GM12873 (cell line): ENCODE results near the gene KIAA0319L.

Source experiments
- TF ChIP-seq, protein P1 (sequence below): IDR thresholded peaks from 2 replicates; pipeline ENCODE4 v1.5.1; 2012; ENCODE audit warnings: low read depth, mild to moderate bottlenecking, moderate library complexity, low read length, control low read depth; ENCODE audit not compliant: insufficient read depth; ENCODE audit errors: missing control alignments

KIAA0319L gene

DNA sequence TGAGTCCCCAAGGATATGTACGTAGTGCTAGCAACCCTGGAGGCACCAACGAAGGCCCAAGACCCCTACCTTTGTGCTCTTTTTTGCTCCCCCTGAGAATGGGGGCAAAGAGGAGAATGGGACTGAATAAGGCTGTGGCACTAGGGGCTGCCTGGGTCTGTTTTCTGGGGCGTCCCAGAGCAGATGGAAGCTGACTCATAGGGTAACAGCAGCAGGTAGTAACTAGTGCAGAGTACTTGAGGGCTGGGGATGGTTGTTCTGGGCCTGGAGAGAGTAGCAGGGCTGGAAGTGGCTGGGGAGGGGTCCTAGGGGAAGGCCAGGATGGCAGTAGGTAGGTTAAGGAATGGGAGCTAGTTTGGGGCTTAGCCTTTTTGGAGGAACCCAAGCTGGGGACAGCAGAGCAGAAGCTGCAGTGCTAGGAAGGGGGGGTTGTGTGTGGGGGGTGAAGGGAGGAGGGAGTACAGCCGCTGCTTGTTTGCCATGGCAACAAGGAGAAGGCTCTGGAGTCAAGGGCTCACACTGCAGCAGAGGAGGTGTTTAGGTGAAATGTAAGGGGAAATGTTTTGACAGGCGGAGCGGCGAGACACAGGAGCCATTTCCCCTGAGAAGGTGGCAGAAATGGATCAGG is 2.2 kb upstream of the KIAA0319L start:
- TF ChIP-seq, protein P1, sequence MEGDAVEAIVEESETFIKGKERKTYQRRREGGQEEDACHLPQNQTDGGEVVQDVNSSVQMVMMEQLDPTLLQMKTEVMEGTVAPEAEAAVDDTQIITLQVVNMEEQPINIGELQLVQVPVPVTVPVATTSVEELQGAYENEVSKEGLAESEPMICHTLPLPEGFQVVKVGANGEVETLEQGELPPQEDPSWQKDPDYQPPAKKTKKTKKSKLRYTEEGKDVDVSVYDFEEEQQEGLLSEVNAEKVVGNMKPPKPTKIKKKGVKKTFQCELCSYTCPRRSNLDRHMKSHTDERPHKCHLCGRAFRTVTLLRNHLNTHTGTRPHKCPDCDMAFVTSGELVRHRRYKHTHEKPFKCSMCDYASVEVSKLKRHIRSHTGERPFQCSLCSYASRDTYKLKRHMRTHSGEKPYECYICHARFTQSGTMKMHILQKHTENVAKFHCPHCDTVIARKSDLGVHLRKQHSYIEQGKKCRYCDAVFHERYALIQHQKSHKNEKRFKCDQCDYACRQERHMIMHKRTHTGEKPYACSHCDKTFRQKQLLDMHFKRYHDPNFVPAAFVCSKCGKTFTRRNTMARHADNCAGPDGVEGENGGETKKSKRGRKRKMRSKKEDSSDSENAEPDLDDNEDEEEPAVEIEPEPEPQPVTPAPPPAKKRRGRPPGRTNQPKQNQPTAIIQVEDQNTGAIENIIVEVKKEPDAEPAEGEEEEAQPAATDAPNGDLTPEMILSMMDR: no peak

DNA sequence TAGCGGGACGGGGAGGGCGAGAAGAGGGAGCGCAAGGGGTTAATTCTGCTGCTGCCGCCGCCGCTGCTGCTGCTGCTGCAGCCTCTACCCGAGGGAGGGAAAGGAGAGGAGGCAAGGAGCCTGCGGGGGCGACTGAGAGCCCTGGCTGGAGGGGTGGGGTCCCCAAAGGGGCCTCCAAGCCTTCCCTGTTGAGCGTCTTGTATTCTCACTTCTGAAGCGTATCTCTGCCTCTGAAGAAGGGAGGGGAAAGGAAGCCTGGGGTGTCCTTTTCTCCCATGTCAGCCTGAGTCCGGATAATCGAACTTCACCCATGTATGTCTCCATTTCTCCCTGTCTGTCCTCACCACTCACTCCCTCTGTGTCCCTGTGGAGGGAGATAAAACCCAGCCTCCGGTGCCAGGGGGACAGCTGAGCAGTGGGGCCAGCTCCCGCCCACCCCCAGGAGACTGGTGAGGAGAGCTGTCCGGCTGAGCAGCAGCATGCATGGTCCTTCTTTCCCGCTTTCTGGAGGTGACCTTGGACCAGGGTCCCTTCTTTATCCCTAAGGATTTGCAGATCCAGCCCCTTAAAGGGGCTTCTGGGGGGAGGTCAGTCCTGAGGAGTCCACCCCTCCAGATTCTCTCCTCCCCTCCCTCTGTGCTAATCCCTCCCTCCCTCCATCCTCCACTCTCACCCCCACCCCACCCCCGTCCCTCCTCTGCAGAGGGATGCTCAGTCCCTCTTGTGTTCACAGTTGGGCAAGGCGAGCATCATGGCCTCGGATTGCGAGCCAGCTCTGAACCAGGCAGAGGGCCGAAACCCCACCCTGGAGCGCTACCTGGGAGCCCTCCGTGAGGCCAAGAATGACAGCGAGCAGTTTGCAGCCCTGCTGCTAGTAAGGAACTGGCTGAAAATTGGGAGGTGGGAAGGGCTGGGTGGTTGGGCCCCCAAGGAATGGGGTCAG is 1.4 kb upstream of the KIAA0319L start:
- TF ChIP-seq, protein P1: peak; percentile 3

DNA sequence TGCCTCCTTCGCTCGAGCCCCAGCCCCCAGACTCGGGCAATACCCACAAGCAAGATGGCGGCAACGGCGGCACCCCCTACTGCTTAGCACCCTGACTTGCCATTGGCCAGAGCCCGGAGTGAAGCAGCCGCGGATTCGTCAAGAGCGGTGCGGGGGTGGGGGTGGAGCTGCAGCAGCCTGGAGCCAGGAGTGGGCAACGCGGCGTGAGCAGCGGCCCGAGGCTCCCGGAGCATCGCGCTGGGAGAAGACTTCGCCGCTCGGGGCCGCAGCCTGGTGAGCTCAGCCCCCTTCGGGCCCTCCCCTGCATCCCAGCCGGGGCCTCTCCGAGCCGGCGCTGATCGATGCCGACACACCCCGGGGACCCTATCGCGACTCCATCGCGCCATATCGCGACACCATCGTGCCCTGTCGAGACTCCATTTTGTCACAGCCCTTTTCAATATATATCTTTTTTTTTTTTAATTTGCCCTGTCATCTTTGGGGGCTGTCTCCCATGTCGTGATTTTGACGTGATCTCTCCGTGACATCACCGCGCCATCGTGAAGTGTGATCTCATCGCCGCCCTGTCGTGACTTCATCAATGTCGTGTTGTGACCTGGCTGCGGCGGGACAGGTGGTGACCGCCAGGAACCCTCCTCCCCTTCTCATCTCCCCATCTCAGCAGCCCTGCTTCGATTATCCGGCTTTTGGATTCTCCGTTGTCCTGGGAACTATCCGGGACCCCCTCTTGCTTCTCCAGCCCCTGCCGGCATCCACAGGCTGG is 589 bp upstream of the KIAA0319L start, which contains the start of gene NCDN:
Gene NCDN, plus strand, starts transcription at position 189 of the 763 bp plus-strand sequence. Its CDS starts 392 bp downstream, at position 581.
- TF ChIP-seq, protein P1: no peak

DNA sequence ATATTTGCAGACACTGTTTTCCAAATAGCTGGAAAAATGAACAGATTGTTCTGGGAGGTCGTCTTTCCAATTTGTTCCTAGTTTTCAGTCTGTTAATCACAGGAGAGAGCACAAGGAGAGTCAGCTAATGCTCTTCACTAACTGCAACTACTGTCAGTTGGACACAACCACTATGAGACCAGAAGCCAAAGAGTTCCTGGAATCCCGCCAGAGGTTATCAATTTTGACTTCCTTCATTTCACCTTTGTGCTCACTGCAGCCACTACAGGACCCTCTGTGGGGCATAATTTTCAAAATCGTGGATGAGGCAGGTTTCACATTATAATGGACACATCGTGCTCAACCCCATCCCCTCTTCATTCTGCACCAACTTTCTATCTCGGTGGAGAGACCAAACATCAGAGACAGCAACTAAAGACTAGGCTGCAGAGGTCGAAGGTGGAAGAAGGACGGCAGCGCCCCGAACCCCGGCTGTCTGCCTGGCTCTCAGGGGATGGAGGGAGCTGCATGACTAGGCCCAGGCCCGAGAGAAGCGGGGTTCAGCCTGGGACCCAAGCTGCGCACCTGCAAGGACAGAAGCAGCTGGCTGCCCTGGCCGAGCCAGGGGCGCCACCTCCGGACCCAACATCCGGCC is 602 bp downstream of the KIAA0319L start:
- TF ChIP-seq, protein P1: no peak

DNA sequence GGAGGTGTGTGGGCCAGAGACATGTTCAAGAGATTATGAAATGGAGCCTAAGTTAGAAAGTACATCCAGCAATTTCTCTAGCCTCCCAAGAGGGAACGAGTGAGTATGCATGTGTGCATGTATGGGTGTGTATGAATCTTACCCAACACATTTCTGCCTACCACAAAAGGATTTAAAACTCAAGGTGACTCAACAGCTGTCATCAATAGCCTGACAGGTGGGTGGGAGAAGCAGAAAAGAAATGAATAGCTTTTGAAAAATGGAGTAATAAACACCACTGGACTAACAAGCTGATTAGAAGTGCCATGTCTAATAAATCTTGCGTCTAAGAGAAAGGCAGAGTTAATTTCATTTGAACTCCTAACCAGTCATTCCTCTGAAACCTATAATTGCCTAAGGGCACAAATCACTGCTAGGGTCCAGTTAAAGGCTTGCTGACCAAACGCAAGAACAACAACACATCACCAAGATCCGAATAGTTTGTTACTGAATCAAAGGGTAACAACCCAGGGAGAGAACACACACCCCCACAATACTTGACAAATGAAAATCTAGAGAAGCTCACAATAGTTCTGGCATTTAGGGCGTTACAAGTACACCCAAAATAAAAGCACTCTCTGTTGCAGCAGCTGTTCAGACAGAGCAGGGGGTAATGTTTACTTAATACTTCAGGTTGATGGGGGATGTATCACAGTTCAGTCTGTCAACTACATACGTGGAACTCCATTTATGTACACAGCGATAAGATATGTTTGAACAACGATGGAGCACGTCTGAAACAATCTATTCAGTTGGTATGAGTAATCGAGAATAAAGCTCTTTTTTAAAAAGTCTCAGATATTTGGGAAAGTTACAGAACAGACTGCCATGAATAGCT is 1.4 kb downstream of the KIAA0319L start:
- TF ChIP-seq, protein P1: no peak

DNA sequence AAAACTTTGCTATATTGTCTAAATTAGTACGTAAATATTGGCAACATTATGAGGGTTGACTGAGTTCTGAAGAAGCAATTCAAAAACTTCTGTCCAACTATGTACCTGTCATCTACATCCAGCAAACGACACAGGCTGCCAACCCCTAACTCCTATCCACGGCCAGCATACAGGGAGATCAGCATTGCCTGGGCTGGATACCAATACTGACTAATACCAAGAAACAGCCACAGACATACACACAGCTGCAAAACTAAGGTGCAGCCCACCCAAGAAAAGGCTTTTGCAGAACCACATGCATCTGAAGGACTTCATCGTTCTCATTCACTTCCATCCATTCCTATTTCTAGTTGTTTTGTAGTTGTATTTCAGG is 2.0 kb downstream of the KIAA0319L start:
- TF ChIP-seq, protein P1: no peak
